Measurements from ENCODE around the gene ZWILCH.
"Not testable (repeated sequence)": the region's sequence is repeated elsewhere in the genome, so short reads cannot be mapped to it uniquely, and the experiment has no call there.

The ZWILCH gene

DNA sequence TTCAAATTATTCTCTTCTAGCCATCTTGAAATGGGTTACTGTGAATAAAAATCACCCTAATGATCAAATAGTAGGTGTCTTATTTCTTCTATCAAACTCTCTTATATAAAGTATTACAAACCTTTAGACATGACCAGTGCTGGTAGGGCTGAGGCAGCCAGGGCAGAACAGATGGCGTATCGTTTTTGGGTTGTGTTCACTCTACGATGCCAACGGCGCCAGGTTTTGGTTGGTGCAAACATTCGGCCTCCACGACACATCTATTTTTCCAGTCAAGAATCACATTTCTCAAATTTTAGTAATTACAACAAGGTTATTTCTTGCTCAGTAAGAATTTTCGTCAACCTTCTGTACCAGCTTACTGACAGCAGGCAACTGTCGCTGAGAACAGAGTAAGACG is 2.6 kb upstream of the ZWILCH start:
- no peak for DNase-seq (ENCODE audit: extremely low read depth, low read depth)
- TF ChIP-seq, protein P1, sequence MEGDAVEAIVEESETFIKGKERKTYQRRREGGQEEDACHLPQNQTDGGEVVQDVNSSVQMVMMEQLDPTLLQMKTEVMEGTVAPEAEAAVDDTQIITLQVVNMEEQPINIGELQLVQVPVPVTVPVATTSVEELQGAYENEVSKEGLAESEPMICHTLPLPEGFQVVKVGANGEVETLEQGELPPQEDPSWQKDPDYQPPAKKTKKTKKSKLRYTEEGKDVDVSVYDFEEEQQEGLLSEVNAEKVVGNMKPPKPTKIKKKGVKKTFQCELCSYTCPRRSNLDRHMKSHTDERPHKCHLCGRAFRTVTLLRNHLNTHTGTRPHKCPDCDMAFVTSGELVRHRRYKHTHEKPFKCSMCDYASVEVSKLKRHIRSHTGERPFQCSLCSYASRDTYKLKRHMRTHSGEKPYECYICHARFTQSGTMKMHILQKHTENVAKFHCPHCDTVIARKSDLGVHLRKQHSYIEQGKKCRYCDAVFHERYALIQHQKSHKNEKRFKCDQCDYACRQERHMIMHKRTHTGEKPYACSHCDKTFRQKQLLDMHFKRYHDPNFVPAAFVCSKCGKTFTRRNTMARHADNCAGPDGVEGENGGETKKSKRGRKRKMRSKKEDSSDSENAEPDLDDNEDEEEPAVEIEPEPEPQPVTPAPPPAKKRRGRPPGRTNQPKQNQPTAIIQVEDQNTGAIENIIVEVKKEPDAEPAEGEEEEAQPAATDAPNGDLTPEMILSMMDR (IDR thresholded peaks at IDR 0.05; ENCODE audit: low read depth, low read length, missing control alignments) = no peak
- peak overlapping the region; percentile 97 for H3K4me3 ChIP-seq (replicated peaks; ENCODE audit: low read depth, low read length)

DNA sequence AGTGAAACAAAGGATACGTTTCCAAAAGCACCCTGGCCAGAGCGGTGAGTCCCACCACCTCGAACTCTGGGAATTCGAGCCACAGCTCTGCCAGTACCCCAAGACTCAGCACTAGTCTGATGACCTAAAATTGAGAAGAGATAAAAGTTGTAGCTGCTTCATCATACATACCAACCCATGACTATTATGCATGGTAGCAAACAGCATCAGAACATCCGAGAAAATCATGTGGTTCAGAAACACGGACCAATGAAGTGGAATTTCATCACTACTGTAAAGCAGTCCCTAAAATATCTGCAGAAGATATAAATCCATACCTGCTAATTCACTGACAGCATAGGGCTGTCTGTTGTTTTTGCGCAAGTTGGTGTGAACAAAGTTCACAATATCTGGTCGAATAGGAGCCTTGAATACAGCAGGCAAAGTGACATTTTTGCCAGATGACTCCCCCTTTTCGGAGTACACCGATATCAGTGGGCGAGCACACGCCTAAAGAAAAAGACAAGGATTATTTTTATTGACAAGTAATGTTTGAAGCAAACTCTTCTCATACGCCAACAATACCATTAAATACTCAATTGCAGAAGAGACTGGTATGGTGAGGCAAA is 2.0 kb upstream of the ZWILCH start:
- H3K4me3 ChIP-seq (replicated peaks; ENCODE audit: low read depth, low read length) = peak overlapping the region; percentile 97
- not testable (repeated sequence) for DNase-seq (ENCODE audit: extremely low read depth, low read depth)

DNA sequence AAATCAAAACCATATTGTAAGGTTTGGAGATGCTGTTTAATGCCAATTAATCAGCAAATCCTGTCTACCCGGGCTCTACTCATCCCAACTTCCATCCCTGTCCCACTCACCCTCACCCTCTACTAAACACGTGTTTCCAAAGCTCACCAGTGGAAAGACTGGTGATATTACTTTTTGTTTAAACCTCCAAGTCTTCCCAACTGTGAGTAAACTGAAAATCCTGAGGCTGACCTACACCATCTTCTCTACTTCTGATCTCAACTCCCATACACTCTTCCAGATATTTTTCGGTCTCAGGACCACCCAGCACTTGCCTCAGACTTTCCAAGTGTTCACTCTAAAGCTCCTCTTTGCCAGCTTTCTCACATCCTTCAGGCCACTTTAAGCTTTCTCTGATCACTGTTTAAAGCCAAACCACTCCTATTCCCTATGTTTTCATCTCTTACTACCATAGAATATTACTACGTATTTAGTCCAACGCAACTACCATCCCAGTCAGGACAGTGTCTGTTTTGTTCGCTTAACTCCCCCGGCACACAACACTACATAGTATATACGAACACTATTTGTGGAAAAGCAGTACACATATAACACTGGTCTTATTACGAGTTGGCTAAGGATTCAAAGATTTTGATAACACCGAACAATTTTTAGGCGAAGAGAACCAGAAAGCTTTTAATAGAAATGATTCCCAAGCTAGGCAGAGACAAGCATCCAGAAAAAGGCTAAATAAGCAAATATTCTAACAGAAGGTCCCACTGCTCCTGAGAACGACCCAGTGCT is 1.2 kb upstream of the ZWILCH start:
- no peak for DNase-seq (ENCODE audit: extremely low read depth, low read depth)
- H3K4me3 ChIP-seq (replicated peaks; ENCODE audit: low read depth, low read length) = peak overlapping the region; percentile 97
- TF ChIP-seq, protein P1 (IDR thresholded peaks at IDR 0.05; ENCODE audit: low read depth, low read length, missing control alignments) = no peak

DNA sequence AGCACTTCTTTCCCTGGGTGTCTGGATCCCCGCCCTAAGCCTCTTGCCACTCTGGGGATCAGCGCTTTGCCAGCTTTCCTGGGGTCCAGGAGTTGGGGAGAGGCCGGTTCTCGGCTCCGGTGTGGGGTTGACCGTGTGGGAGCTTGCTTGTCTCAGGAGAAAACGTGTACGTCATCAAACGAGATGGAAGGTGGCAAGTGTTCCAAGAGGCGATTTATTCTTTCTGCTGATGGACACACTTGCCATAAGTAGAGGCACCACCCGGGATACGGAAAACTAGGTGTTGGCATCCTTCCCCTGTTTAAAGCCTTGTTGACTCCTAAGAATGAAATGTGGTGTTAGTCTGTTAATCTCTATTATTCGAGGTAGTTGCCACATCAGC is 295 bp downstream of the ZWILCH start:
- H3K4me3 ChIP-seq (replicated peaks; ENCODE audit: low read depth, low read length) = peak overlapping the region; percentile 97
- no peak for DNase-seq (ENCODE audit: extremely low read depth, low read depth)
- TF ChIP-seq, protein P1 (IDR thresholded peaks at IDR 0.05; ENCODE audit: low read depth, low read length, missing control alignments) = no peak

DNA sequence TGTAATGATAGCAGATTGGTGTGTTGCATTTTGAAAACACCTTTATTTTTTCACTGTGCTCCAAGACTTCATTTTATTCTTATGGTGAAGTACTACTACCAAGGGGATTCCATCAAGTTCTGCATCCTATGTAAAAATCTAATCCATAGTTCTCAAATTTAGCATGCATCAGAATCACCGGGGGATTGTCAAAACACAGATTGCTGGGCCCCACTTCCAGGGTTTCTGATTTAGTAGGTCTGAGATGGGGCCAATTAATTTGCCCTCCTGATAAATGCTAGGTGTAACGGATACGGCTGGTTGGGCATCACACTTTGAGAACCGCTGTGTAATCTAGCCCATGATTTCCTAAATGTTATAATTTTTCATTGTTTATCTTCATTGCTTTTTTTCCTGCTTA is 692 bp downstream of the ZWILCH start:
- no peak for DNase-seq (ENCODE audit: extremely low read depth, low read depth)
- TF ChIP-seq, protein P1 (IDR thresholded peaks at IDR 0.05; ENCODE audit: low read depth, low read length, missing control alignments) = no peak

DNA sequence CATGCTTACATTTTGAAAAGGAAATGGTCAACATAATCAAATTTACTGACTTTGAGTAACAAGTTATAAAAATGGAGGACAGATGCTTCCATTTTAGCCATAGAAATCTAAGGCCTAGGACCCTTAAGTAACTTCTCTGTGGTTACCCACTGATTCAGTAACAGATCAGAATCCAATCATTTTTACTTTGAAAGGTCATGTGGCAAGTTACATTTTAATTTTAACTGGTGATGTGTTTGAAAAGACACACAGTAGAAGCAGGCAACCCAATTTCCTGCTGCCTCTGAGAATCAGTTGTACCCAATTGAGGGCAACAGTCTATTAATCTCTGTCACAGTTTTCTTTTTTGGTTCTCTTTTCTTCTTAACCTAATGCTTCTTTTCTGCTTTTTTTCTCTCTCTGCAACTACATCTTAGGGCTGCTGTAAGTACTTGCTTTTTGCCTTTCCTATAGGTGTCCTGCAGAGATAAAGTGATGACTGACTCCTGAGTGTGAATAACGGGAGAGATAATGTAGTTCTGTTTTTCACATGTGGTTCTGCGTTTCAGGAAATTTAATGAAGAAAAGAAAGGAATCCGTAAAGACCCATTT is 3.3 kb downstream of the ZWILCH start:
- H3K4me3 ChIP-seq (replicated peaks; ENCODE audit: low read depth, low read length) = no peak overlapping the region
- TF ChIP-seq, protein P1 (IDR thresholded peaks at IDR 0.05; ENCODE audit: low read depth, low read length, missing control alignments) = no peak
- DNase-seq (ENCODE audit: extremely low read depth, low read depth) = no peak

More for the DNA sequence above, 692 bp downstream of the ZWILCH start:
- peak overlapping the region; percentile 97 for H3K4me3 ChIP-seq (replicated peaks; ENCODE audit: low read depth, low read length)

DNA sequence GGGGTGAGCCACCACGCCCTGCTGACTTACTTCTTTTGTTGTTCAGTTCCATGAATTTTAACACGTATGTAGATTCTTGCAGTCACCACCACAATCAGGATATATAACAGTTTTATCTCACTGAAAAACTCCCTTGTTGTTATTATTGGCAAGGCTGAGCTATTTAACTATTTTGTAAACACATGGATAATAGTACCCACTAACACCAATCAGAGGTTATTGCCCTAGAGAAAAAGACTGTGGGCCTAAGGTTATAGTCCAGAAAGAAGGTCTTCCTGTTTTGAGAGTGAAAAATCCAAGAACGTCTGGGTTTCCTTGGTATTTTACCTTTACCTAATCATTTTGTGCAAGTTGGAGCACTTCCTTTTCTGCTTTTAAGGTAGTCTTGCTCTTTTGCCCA is 9.5 kb downstream of the ZWILCH start:
- H3K4me3 ChIP-seq (replicated peaks; ENCODE audit: low read depth, low read length) = no peak overlapping the region
- DNase-seq (ENCODE audit: extremely low read depth, low read depth) = no peak
- TF ChIP-seq, protein P1 (IDR thresholded peaks at IDR 0.05; ENCODE audit: low read depth, low read length, missing control alignments) = no peak
